HepG2 (cell line): ENCODE results near the gene C16orf86. TPM values are rescaled to one million over a fixed set of nuclear protein-coding genes. Genes with fewer than 3 reads are reported as not detected.

Experiments
- ARHGAP35 ChIP-seq: sonication (generic); formaldehyde crosslinking; IDR thresholded peaks from 2 replicates; pipeline ENCODE4 v1.9.0; 2022; ENCODE audit warnings: mild to moderate bottlenecking, inconsistent platforms, moderate library complexity, missing genetic modification reagents, borderline replicate concordance
- CBFB ChIP-seq: sonication (generic); formaldehyde crosslinking; IDR thresholded peaks from 2 replicates; pipeline ENCODE4 v1.4.0; 2020; ENCODE audit warnings: missing genetic modification reagents
- CENPT ChIP-seq: sonication (generic); formaldehyde crosslinking; IDR thresholded peaks from 2 replicates; pipeline ENCODE4 v1.8.0; 2022; ENCODE audit warnings: low read depth, mild to moderate bottlenecking, moderate library complexity, missing genetic modification reagents
- ELF3 ChIP-seq: IDR thresholded peaks from 2 replicates; pipeline ENCODE4 v1.6.1; 2016; ENCODE audit warnings: missing genetic modification reagents, missing compliant biosample characterization
- ELF4 ChIP-seq: sonication (generic); formaldehyde crosslinking; IDR thresholded peaks from 2 replicates; pipeline ENCODE4 v1.5.0; 2020; ENCODE audit warnings: missing genetic modification reagents, mild to moderate bottlenecking, moderate library complexity, borderline replicate concordance
- FIP1L1 ChIP-seq: fragments of 200-400 bp; formaldehyde crosslinking; IDR thresholded peaks from 2 replicates; pipeline ENCODE4 v1.6.1; 2018; ENCODE audit warnings: low read depth, mild to moderate bottlenecking, low read length, moderate library complexity, borderline replicate concordance; ENCODE audit not compliant: insufficient read depth
- FOXJ3 ChIP-seq: sonication (generic); formaldehyde crosslinking; IDR thresholded peaks from 2 replicates; pipeline ENCODE4 v1.4.0; 2020; ENCODE audit warnings: missing genetic modification reagents, mild to moderate bottlenecking, borderline replicate concordance
- HINFP ChIP-seq: sonication (generic); formaldehyde crosslinking; IDR thresholded peaks from 2 replicates; pipeline ENCODE4 v1.4.0; 2020; ENCODE audit warnings: low read depth, mild to moderate bottlenecking, missing genetic modification reagents
- HNRNPK ChIP-seq: fragments of 200-400 bp; formaldehyde crosslinking; IDR thresholded peaks from 2 replicates; pipeline ENCODE4 v1.6.1; 2018; ENCODE audit warnings: low read length, low read depth, moderate library complexity, mild to moderate bottlenecking; ENCODE audit not compliant: poor library complexity, severe bottlenecking
- KDM1A ChIP-seq: IDR thresholded peaks from 2 replicates; pipeline ENCODE4 v1.6.1; 2016; ENCODE audit warnings: missing compliant biosample characterization
- MTF1 ChIP-seq: sonication (generic); formaldehyde crosslinking; IDR thresholded peaks from 2 replicates; pipeline ENCODE4 v1.5.0; 2020; ENCODE audit warnings: missing genetic modification reagents
- NAIF1 ChIP-seq: sonication (generic); formaldehyde crosslinking; IDR thresholded peaks from 2 replicates; pipeline ENCODE4 v1.5.0; 2020; ENCODE audit warnings: mild to moderate bottlenecking, missing genetic modification reagents, borderline replicate concordance
- RARG ChIP-seq: sonication (generic); formaldehyde crosslinking; IDR thresholded peaks from 2 replicates; pipeline ENCODE4 v1.4.0; 2020; ENCODE audit warnings: low read depth, mild to moderate bottlenecking, missing genetic modification reagents
- RELA ChIP-seq: sonication (generic); formaldehyde crosslinking; IDR thresholded peaks from 2 replicates; pipeline ENCODE4 v1.4.0; 2020; ENCODE audit warnings: missing genetic modification reagents
- SMAD1 ChIP-seq: sonication (generic); formaldehyde crosslinking; IDR thresholded peaks from 2 replicates; pipeline ENCODE4 v1.4.0; 2020; ENCODE audit warnings: missing genetic modification reagents, low read depth, mild to moderate bottlenecking, borderline replicate concordance
- SUZ12 ChIP-seq: fragments of 150-350 bp; IDR thresholded peaks from 2 replicates; pipeline ENCODE4 v1.6.1; 2014; ENCODE audit warnings: low read depth, low read length
- ZBTB1 ChIP-seq: sonication (generic); formaldehyde crosslinking; IDR thresholded peaks from 2 replicates; pipeline ENCODE4 v1.4.0; 2020; ENCODE audit warnings: missing genetic modification reagents, borderline replicate concordance
- ZIK1 ChIP-seq: sonication (generic); formaldehyde crosslinking; IDR thresholded peaks from 2 replicates; pipeline ENCODE4 v1.5.0; 2020; ENCODE audit warnings: mild to moderate bottlenecking, low read depth, missing genetic modification reagents, borderline replicate concordance
- ZMAT3 ChIP-seq: sonication (generic); formaldehyde crosslinking; conservative IDR thresholded peaks from 2 replicates; pipeline ENCODE4 v1.7.0; 2021; ENCODE audit warnings: missing genetic modification reagents
- ZNF234 ChIP-seq: sonication (generic); formaldehyde crosslinking; conservative IDR thresholded peaks from 2 replicates; pipeline ENCODE4 v1.5.1; 2020; ENCODE audit warnings: mild to moderate bottlenecking, missing genetic modification reagents
- ZNF501 ChIP-seq: sonication (generic); formaldehyde crosslinking; IDR thresholded peaks from 2 replicates; pipeline ENCODE4 v1.5.1; 2020; ENCODE audit warnings: mild to moderate bottlenecking, moderate library complexity, missing genetic modification reagents
- ZNF598 ChIP-seq: sonication (generic); formaldehyde crosslinking; IDR thresholded peaks from 2 replicates; pipeline ENCODE4 v1.5.1; 2020; ENCODE audit warnings: mild to moderate bottlenecking, missing genetic modification reagents, borderline replicate concordance
- ZNF709 ChIP-seq: sonication (generic); formaldehyde crosslinking; IDR thresholded peaks from 2 replicates; pipeline ENCODE4 v1.5.0; 2020; ENCODE audit warnings: mild to moderate bottlenecking, missing genetic modification reagents
- polyA plus RNA-seq, 8 experiments: library from polyadenylated mRNA; depleted of rRNA in 3 of 8; stranded (reverse) in 7 of 8; unstranded in 1 of 8; fragments of >200 nt; fragmentation: Illumina TruSeq in 4 of 8; extraction: Trizol in 4 of 8; gene quantifications; 2 replicates each; pipeline versions ENCODE4 v1.2.1 to v1.2.3, GENCODE V29; 2011 to 2016; ENCODE audit warnings: low read depth in 4 of 8, missing spikeins in 1 of 8, mixed read lengths in 1 of 8; ENCODE audit not compliant: insufficient read depth in 1 of 8
- total RNA-seq, 5 experiments: library from RNA; depleted of rRNA; stranded (reverse); fragments of >200 nt; fragmentation: Illumina TruSeq; extraction: Trizol; gene quantifications; 2 replicates each; pipeline ENCODE4 v1.2.3, GENCODE V29; 2016; ENCODE audit warnings: low read depth in 1 of 5
- TF ChIP-seq, protein P1 (sequence below): sonication (generic); formaldehyde crosslinking; IDR thresholded peaks from 2 replicates; pipeline ENCODE4 v1.4.0; 2020; ENCODE audit warnings: missing genetic modification reagents, borderline replicate concordance

C16orf86 gene
- total and polyA plus RNA-seq, 2 of the 13 experiments (the other 11 are each of a cell fraction or from before 2014, with no cell fraction given) = 1.5 to 3.1 TPM

DNA sequence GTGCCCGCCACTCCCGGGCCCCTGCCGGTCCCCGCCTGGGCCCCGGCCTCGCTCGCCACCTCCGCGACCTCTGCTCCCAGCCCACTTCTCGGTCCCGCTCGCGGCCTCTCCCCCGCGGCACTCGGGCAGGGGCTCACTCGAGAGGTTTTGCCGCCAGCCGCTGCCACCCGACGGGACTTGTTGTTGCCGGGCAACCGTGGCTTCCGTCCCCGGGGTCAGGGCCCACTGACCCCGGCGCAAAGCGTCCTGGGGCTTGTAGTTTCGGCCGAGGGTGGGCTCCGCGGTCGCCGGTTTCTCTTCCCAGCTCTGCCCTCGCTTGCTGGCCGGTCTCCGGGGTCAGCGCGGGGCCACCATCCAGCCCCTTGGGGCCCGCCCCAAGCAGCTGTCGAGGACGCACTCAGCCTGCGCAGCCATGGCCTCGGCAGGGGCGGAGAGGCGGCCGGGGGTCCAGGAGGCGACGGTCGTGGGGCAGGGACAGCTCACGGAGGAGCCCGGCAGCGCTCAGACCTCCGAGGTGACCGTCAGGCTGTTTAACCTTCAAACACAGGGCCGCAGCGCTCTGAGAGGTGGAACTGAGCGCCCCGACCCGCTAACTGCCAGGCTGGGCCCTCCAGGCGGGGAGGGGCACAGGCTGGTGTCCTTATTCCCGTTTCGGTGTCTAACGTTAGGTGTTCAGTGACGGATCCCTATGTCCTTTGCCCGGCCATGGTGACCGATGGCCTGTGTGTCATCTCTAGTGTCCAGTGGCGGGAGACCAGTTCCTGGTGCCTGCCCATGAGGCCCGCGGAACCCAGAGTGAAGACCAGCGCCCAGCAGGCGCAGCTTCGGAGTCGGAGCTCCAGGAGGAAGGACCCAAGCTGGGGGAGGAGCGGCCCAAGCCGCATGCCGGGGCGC lies at the start of gene C16orf86, which contains the start of gene ENKD1 (continued):
- TF ChIP-seq HNRNPK (peak; percentile 85), NAIF1 (CRISPR knock-in tag) (peak; percentile 17; the same call in 1 of the 2 replicates), SUZ12 (peak; percentile 81; the same call in 1 of the 2 replicates), ELF3 (CRISPR knock-in tag) (peak; percentile 19; the same call in 1 of the 2 replicates), SMAD1 (CRISPR knock-in tag) (peak; percentile 72; the same call in 1 of the 2 replicates), RARG (CRISPR knock-in tag) (no peak), ZBTB1 (no peak), ARHGAP35 (CRISPR knock-in tag) (peak; percentile 34; the same call in 1 of the 2 replicates), FIP1L1 (no peak), ZNF598 (CRISPR knock-in tag) (peak; percentile 87; the same call in 1 of the 2 replicates), ZNF501 (CRISPR knock-in tag) (peak; percentile 94), ZNF234 (CRISPR knock-in tag) (peak; percentile 55; the same call in 1 of the 2 replicates), ZIK1 (CRISPR knock-in tag) (peak; percentile 80; the same call in 1 of the 2 replicates), FOXJ3 (CRISPR knock-in tag) (peak; percentile 81; the same call in 1 of the 2 replicates), RELA (CRISPR knock-in tag) (0 out of 2 replicates have a peak, but pooled peaks have one; percentile 16), ZMAT3 (CRISPR knock-in tag) (peak; percentile 76; the same call in 1 of the 2 replicates), ELF4 (CRISPR knock-in tag) (no peak; the same call in 1 of the 2 replicates), ZNF709 (CRISPR knock-in tag) (no peak; the same call in 1 of the 2 replicates), KDM1A (CRISPR knock-in tag) (0 out of 2 replicates have a peak, but pooled peaks have one; percentile 6), CBFB (peak; percentile 64; the same call in 1 of the 2 replicates), HINFP (CRISPR knock-in tag) (no peak), CENPT (CRISPR knock-in tag) (0 out of 2 replicates have a peak, but pooled peaks have one; percentile 24), MTF1 (peak; percentile 39; the same call in 1 of the 2 replicates)
- TF ChIP-seq, protein P1, sequence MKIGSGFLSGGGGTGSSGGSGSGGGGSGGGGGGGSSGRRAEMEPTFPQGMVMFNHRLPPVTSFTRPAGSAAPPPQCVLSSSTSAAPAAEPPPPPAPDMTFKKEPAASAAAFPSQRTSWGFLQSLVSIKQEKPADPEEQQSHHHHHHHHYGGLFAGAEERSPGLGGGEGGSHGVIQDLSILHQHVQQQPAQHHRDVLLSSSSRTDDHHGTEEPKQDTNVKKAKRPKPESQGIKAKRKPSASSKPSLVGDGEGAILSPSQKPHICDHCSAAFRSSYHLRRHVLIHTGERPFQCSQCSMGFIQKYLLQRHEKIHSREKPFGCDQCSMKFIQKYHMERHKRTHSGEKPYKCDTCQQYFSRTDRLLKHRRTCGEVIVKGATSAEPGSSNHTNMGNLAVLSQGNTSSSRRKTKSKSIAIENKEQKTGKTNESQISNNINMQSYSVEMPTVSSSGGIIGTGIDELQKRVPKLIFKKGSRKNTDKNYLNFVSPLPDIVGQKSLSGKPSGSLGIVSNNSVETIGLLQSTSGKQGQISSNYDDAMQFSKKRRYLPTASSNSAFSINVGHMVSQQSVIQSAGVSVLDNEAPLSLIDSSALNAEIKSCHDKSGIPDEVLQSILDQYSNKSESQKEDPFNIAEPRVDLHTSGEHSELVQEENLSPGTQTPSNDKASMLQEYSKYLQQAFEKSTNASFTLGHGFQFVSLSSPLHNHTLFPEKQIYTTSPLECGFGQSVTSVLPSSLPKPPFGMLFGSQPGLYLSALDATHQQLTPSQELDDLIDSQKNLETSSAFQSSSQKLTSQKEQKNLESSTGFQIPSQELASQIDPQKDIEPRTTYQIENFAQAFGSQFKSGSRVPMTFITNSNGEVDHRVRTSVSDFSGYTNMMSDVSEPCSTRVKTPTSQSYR (CRISPR knock-in tag) = peak; percentile 42; the same call in 1 of the 2 replicates
